GM12878 (cell line): ENCODE measurements around the gene ING5. TPM values are rescaled to one million over a fixed set of nuclear protein-coding genes. Genes with fewer than 3 reads are reported as not detected.

Experiments used
- ATAC-seq: fragments of 200-7000 bp; cut with Tn5 transposase; 3 replicates; pipeline ENCODE4 v1.9.1; 2020; ENCODE audit warnings: mild to moderate bottlenecking, moderate library complexity
- BruUV-seq: library from RNA; stranded (reverse); fragments of 400-500 nt; replicated peaks from 2 replicates; lab custom pipeline; 2021; lab: Mats Ljungman, UMichigan
- CTCF ChIA-PET: fragments of 300-600 bp; sonication (Branson Sonifier 250); formaldehyde crosslinking; extraction: SDS; loops from one replicate; lab custom pipeline; 2021; ENCODE audit warnings: inconsistent platforms; lab: Yijun Ruan, JAX
- POLR2A ChIA-PET: fragments of 350-600 bp; formaldehyde crosslinking; extraction: SDS; loops from one replicate; lab custom pipeline; 2021; ENCODE audit warnings: inconsistent platforms; lab: Charles Lee
- RAD21 ChIA-PET: fragments of 300-600 bp; sonication (Branson Sonifier 250); formaldehyde crosslinking; loops from one replicate; lab custom pipeline; 2023; ENCODE audit warnings: antibody characterized with exemption; ENCODE audit not compliant: unreplicated experiment; lab: Charles Lee
- SMC1A ChIA-PET: fragments of 300-600 bp; sonication (Branson Sonifier 250); formaldehyde crosslinking; loops from one replicate; lab custom pipeline; 2023; ENCODE audit not compliant: unreplicated experiment, uncharacterized antibody; lab: Charles Lee
- DNase-seq: peaks from one replicate; pipeline ENCODE4 v3.0.0-alpha.2; 2011; ENCODE audit warnings: low read depth, low spot score
- FAIRE-seq: peaks from 3 replicates; lab custom pipeline; 2011; peaks lifted over from hg19 to GRCh38; lab: Jason Lieb, UNC
- H2AFZ ChIP-seq: 2 replicates; pipeline ENCODE4 v1.6.0; 2011; ENCODE audit warnings: low read depth, low read length, control low read depth; ENCODE audit not compliant: control insufficient read depth
- H3K27ac ChIP-seq: 2 replicates; pipeline ENCODE4 v1.5.1; 2011; ENCODE audit warnings: control low read depth; ENCODE audit not compliant: control insufficient read depth, insufficient read depth
- H3K27me3 ChIP-seq, 2 experiments: replicated peaks in 1 of 2; 2 replicates each; pipeline versions ENCODE4 v1.6.0 to v1.6.1; 2011; ENCODE audit warnings: low read length in 1 of 2; ENCODE audit not compliant: control insufficient read depth in 2 of 2, insufficient read depth in 2 of 2
- H3K36me3 ChIP-seq, 2 experiments: 2 replicates each; pipeline ENCODE4 v1.5.1; 2011; ENCODE audit warnings: low read length in 1 of 2; ENCODE audit not compliant: control insufficient read depth in 2 of 2, insufficient read depth in 2 of 2
- H3K4me1 ChIP-seq: 2 replicates; pipeline ENCODE4 v1.6.1; 2011; ENCODE audit warnings: mild to moderate bottlenecking, low read length, moderate library complexity, mixed read lengths; ENCODE audit not compliant: control insufficient read depth, insufficient read depth
- H3K4me2 ChIP-seq: 2 replicates; pipeline ENCODE4 v1.6.0; 2011; ENCODE audit warnings: control low read depth; ENCODE audit not compliant: control insufficient read depth, insufficient read depth
- H3K4me3 ChIP-seq: fragments of 200-600 bp; sonication (generic); 2 replicates; pipeline ENCODE4 v1.5.1; 2016
- H3K79me2 ChIP-seq: 2 replicates; pipeline ENCODE4 v1.6.0; 2011; ENCODE audit warnings: low read length; ENCODE audit not compliant: control insufficient read depth, insufficient read depth
- H3K9ac ChIP-seq: 2 replicates; pipeline ENCODE4 v1.8.0; 2011; ENCODE audit warnings: low read length, control low read depth, mixed read lengths; ENCODE audit not compliant: control insufficient read depth, insufficient read depth
- H3K9me3 ChIP-seq: replicated peaks from 3 replicates; pipeline ENCODE4 v1.5.1; 2011; ENCODE audit warnings: mild to moderate bottlenecking, low read length; ENCODE audit not compliant: control insufficient read depth, insufficient read depth
- H4K20me1 ChIP-seq: 2 replicates; pipeline ENCODE4 v1.6.0; 2011; ENCODE audit not compliant: control insufficient read depth, insufficient read depth
- ATF7 ChIP-seq: fragments of 450-650 bp; IDR thresholded peaks from 2 replicates; pipeline ENCODE4 v1.6.1; 2016; ENCODE audit warnings: low read depth, mild to moderate bottlenecking
- CREM ChIP-seq: IDR thresholded peaks from 2 replicates; pipeline ENCODE4 v1.6.1; 2014; ENCODE audit warnings: antibody characterized with exemption, low read depth
- DPF2 ChIP-seq: fragments of 450-650 bp; IDR thresholded peaks from 2 replicates; pipeline ENCODE4 v1.6.1; 2017; ENCODE audit warnings: mild to moderate bottlenecking
- LARP7 ChIP-seq: fragments of 450-650 bp; IDR thresholded peaks from 2 replicates; pipeline ENCODE4 v1.6.1; 2017; ENCODE audit warnings: mild to moderate bottlenecking
- RCOR1 ChIP-seq: conservative IDR thresholded peaks from 2 replicates; pipeline ENCODE4 v1.6.1; 2012; ENCODE audit warnings: low read depth, low read length, improper control_type of control experiment
- SIX5 ChIP-seq: IDR thresholded peaks from 2 replicates; pipeline ENCODE4 v1.6.1; 2011; ENCODE audit warnings: mild to moderate bottlenecking, low read depth, low read length, moderate library complexity; ENCODE audit not compliant: severe bottlenecking
- TCF12 ChIP-seq: IDR thresholded peaks from 2 replicates; pipeline ENCODE4 v1.6.1; 2011; ENCODE audit warnings: low read depth, mild to moderate bottlenecking, low read length
- WRNIP1 ChIP-seq: IDR thresholded peaks from 2 replicates; pipeline ENCODE4 v1.6.1; 2011; ENCODE audit warnings: low read depth, low read length, improper control_type of control experiment, borderline replicate concordance
- ZZZ3 ChIP-seq: IDR thresholded peaks from 2 replicates; pipeline ENCODE4 v1.6.1; 2011; ENCODE audit warnings: low read depth; ENCODE audit not compliant: control insufficient read depth, insufficient read length
- WGBS: methylation state at CpG from one replicate; pipeline ENCODE4 v1.1.6; 2016; ENCODE audit warnings: low lambda C conversion rate; ENCODE audit not compliant: insufficient replicate concordance, insufficient coverage; ENCODE audit errors: missing lambda C conversion rate; 5-methylcytosine and 5-hydroxymethylcytosine counted together
- in situ Hi-C: fragments of 300-500 bp; cut with MboI; formaldehyde crosslinking; loops from 9 replicates; pipeline ENCODE4 v1.14.3; 2018; ENCODE audit warnings: mixed read lengths
- intact Hi-C: fragments of 100-400 bp; cut with micrococcal nuclease; formaldehyde crosslinking; loops from one replicate; pipeline ENCODE4 v1.14.2; 2022; ENCODE audit not compliant: unreplicated experiment
- polyA plus RNA-seq, 11 experiments: library from polyadenylated mRNA; depleted of rRNA in 4 of 11; unstranded in 6 of 11; stranded (reverse) in 5 of 11; fragments of >200 nt; fragmentation: Nextera tagmentation in 4 of 11; fragmentation: Illumina TruSeq in 1 of 11; extraction: Ambion mirVana in 4 of 11; extraction: Trizol in 1 of 11; gene quantifications; 1 replicate in 1 of 11; 2 replicates in 10 of 11; pipeline versions ENCODE4 v1.2.1 to v1.2.3, GENCODE V29; 2011 to 2016; ENCODE audit warnings: inconsistent platforms in 2 of 11, missing spikeins in 2 of 11, low read depth in 1 of 11
- total RNA-seq, 4 experiments: library from RNA; depleted of rRNA in 3 of 4; stranded (reverse); fragments of >200 nt in 3 of 4; fragmentation: Illumina TruSeq in 1 of 4; extraction: Trizol in 1 of 4; gene quantifications; 2 replicates each; pipeline versions ENCODE4 v1.2.1 to v1.2.3, GENCODE V29; 2013 to 2021
- TF ChIP-seq, protein P1 (sequence below): IDR thresholded peaks from 2 replicates; pipeline ENCODE4 v1.6.1; 2011; ENCODE audit warnings: low read depth, low read length, improper control_type of control experiment, borderline replicate concordance
- TF ChIP-seq, protein P2 (sequence below): fragments of 150-350 bp; IDR thresholded peaks from 2 replicates; pipeline ENCODE4 v1.6.1; 2014; ENCODE audit warnings: mild to moderate bottlenecking, low read depth, low read length
- TF ChIP-seq, protein P3 (sequence below): IDR thresholded peaks from 2 replicates; pipeline ENCODE4 v1.6.1; 2012; ENCODE audit warnings: low read depth, low read length, improper control_type of control experiment
- TF ChIP-seq, protein P4 (sequence below): IDR thresholded peaks from 2 replicates; pipeline ENCODE4 v1.6.1; 2011; ENCODE audit warnings: borderline replicate concordance, low read depth, mild to moderate bottlenecking, moderate library complexity, mixed read lengths, low read length; ENCODE audit not compliant: insufficient read depth; ENCODE audit errors: extremely low read length

The ING5 gene
- total and polyA plus RNA-seq, 10 of the 15 experiments (the other 5 are each of a cell fraction or from before 2014, with no cell fraction given) = 10.0 to 46.1 (median 27.2) TPM

DNA sequence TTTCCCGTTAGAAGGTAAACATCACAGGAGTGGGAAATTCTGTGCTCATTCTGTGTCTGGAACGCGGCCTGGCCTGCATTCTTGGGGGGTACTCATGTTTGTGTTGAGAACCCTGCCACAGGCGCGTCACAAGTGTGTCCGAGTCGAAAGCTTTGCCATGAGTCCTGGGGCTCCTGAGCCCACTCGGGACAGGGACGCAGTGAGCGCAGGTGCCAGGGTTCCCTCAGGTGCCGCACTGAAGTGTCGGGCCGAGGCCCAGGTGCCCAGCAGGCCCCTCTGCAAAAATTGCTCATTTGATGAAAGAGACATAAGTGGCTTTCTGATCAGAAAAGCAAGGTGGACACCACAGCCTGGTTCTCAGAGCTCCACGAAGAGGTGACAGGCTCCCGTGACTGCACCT lies 37.3 kb downstream of the ING5 start:
- ChIA-PET POLR2A (no interaction called here), CTCF (no interaction called here), SMC1A (interaction anchor here (1.2 kb wide), 1 partner anchor 139 kb away, joined by 3 read pairs; no protein-coding TSS in a partner anchor), RAD21 (no interaction called here)
- in situ Hi-C loops (no loop called here), intact Hi-C loops (loop anchor here (10.0 kb wide), 1 partner anchor 106 kb away; no protein-coding TSS in a partner anchor)
- ATAC-seq (no peak), FAIRE-seq (no peak)
- H2AFZ ChIP-seq = no peak overlapping the region
- no peak overlapping the region for H3K9ac ChIP-seq
- 97% methylated on average over 15 of the region's 15 CpGs for WGBS
- BruUV-seq = no TSS peak
- H3K27me3 ChIP-seq = no peaks in the 10 kb centered on the region
- no peaks in the 10 kb centered on the region; a peak in 2 of 4 replicates for H3K36me3 ChIP-seq
- peaks cover 8% of the 10 kb centered on the region; the same call in 1 of the 2 replicates for H3K4me1 ChIP-seq
- H3K27ac ChIP-seq = no peak overlapping the region
- H3K9me3 ChIP-seq = no peaks in the 10 kb centered on the region
- TF ChIP-seq DPF2 (no peak), SIX5 (no peak), WRNIP1 (no peak), TCF12 (no peak), ATF7 (no peak), LARP7 (no peak), ZZZ3 (no peak), RCOR1 (no peak), CREM (no peak)
- TF ChIP-seq, protein P1, sequence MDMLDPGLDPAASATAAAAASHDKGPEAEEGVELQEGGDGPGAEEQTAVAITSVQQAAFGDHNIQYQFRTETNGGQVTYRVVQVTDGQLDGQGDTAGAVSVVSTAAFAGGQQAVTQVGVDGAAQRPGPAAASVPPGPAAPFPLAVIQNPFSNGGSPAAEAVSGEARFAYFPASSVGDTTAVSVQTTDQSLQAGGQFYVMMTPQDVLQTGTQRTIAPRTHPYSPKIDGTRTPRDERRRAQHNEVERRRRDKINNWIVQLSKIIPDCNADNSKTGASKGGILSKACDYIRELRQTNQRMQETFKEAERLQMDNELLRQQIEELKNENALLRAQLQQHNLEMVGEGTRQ = no peak
- TF ChIP-seq, protein P2, sequence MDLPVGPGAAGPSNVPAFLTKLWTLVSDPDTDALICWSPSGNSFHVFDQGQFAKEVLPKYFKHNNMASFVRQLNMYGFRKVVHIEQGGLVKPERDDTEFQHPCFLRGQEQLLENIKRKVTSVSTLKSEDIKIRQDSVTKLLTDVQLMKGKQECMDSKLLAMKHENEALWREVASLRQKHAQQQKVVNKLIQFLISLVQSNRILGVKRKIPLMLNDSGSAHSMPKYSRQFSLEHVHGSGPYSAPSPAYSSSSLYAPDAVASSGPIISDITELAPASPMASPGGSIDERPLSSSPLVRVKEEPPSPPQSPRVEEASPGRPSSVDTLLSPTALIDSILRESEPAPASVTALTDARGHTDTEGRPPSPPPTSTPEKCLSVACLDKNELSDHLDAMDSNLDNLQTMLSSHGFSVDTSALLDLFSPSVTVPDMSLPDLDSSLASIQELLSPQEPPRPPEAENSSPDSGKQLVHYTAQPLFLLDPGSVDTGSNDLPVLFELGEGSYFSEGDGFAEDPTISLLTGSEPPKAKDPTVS = no peak
- TF ChIP-seq, protein P3, sequence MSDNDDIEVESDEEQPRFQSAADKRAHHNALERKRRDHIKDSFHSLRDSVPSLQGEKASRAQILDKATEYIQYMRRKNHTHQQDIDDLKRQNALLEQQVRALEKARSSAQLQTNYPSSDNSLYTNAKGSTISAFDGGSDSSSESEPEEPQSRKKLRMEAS = no peak
- TF ChIP-seq, protein P4, sequence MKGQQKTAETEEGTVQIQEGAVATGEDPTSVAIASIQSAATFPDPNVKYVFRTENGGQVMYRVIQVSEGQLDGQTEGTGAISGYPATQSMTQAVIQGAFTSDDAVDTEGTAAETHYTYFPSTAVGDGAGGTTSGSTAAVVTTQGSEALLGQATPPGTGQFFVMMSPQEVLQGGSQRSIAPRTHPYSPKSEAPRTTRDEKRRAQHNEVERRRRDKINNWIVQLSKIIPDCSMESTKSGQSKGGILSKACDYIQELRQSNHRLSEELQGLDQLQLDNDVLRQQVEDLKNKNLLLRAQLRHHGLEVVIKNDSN = no peak
- TF ChIP-seq, all 136 proteins: peak for 0
- no peak for DNase-seq
- Histone ChIP-seq H3K79me2 (peaks cover 11% of the 10 kb centered on the region), H3K4me3 (no peak overlapping the region), H3K4me2 (no peak overlapping the region), H4K20me1 (no peaks in the 10 kb centered on the region)
